Retinal pigment epithelial cell (primary cell): ENCODE measurements around the gene KYAT1.

ENCODE experiments used
- DNase-seq: peaks from one replicate; pipeline ENCODE4 v3.0.0-alpha.2; 2010; ENCODE audit warnings: low read depth
- H3K4me3 ChIP-seq: 2 replicates; pipeline ENCODE4 v1.5.1; 2011; ENCODE audit warnings: mild to moderate bottlenecking, low read length, control low read depth, moderate library complexity
- CTCF ChIP-seq: conservative IDR thresholded peaks from 2 replicates; pipeline ENCODE4 v1.5.1; 2011; ENCODE audit warnings: low read depth, low read length, control low read depth, inconsistent platforms

KYAT1 gene

GRCh38 chr9:128824911-128825310, 56.8 kb downstream of the KYAT1 start:
- H3K4me3 ChIP-seq: no peak overlapping the region
- no peak for DNase-seq
- TF ChIP-seq CTCF: no peak

GRCh38 chr9:128823903-128824406, 57.8 kb downstream of the KYAT1 start:
- DNase-seq: no peak
- TF ChIP-seq CTCF: no peak
- no peak overlapping the region for H3K4me3 ChIP-seq

- DNase-seq: no peak
- H3K4me3 ChIP-seq: no peak overlapping the region
- no peak for TF ChIP-seq CTCF
Observed at GRCh38 chr9:128823362-128823902, 58.3 kb downstream of the KYAT1 start.

- no peak overlapping the region for H3K4me3 ChIP-seq
- DNase-seq: no peak
- no peak for TF ChIP-seq CTCF
Observed at GRCh38 chr9:128822407-128823042, 59.2 kb downstream of the KYAT1 start.

- H3K4me3 ChIP-seq: no peak overlapping the region
- DNase-seq: no peak
- TF ChIP-seq CTCF: no peak
Observed at GRCh38 chr9:128821584-128822406, 60.0 kb downstream of the KYAT1 start.

- TF ChIP-seq CTCF: no peak
- H3K4me3 ChIP-seq: no peak overlapping the region
- DNase-seq: no peak
Observed at GRCh38 chr9:128820665-128821583, 60.8 kb downstream of the KYAT1 start.
